HG03575 (cell line): ENCODE data around the gene EML2.
"Not testable (repeated sequence)": the region's sequence is repeated elsewhere in the genome, so short reads cannot be mapped to it uniquely, and the experiment has no call there.

Experiments used
- ATAC-seq: cut with Tn5 transposase; IDR thresholded peaks from one replicate; pipeline ENCODE4 v1.9.1; 2021; ENCODE audit not compliant: unreplicated experiment, insufficient number of reproducible peaks, low FRiP score; ENCODE audit errors: extremely low read depth

EML2 gene

GRCh38 chr19:45628219-45628618 is 11.0 kb downstream of the EML2 start:
- not testable (repeated sequence) for ATAC-seq

- ATAC-seq = no peak
Observed at GRCh38 chr19:45623984-45624383, 15.2 kb downstream of the EML2 start.

- ATAC-seq = no peak
Observed at GRCh38 chr19:45621976-45622503, 17.2 kb downstream of the EML2 start.

DNA sequence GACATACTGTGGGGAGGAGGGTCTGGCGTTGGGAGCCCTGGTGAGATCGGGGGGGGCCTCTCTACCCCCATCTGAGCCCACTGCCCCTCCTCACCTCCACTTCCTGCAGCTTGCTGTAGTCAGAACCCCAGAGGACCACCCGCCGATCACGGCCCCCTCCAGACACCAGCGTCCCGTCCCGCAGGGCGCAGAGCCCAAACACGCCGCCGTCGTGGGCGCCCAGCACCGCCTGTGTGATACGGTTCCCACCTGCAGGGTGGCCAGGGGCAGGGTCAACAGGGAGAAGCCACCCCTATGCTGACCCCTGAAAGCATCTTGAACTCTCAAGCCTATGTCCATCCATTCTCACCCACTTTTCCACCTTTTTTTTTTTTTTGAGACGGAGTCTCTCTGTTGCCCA is 17.8 kb downstream of the EML2 start:
- ATAC-seq = no peak

DNA sequence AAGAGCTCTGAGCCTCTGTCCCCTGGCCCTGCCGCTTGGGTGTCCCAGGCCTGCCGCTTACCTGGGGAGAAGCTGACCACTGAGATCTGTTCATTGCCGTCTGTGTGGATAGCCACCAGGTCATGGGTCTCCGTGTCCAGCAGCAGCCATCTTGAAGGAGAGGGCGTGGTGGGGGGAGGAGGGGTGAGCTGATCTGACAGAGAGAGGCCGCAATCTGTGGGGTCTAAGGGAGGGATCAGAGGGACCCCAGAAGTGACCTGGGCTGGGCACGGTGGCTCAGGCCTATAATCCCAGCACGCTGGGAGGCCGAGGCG is 22.5 kb downstream of the EML2 start:
- no peak for ATAC-seq

GRCh38 chr19:45615795-45616703 is 23.1 kb downstream of the EML2 start:
- no peak for ATAC-seq

- not testable (repeated sequence) for ATAC-seq
Observed at GRCh38 chr19:45615056-45615455, 24.1 kb downstream of the EML2 start.

GRCh38 chr19:45613926-45614725 is 25.1 kb downstream of the EML2 start:
- no peak for ATAC-seq

DNA sequence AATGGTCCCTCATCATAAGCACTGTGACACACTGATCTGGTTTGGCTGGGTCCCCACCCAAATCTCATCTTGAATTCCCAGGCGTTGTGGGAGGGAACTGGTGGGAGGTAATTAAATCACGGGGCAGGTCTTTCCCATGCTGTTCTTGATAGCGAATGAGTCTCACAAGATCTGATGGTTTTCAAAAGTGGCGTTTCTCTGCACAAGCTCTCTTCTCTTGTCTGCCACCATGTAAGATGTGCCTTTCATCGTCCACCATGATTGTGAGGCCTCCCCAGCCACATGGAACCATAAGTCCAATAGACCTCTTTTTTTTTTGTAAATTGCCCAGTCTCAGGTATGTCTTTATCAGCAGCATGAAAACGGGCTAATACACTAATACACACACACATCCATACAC is 30.2 kb downstream of the EML2 start:
- no peak for ATAC-seq

GRCh38 chr19:45607071-45608029 is 31.8 kb downstream of the EML2 start:
- ATAC-seq = no peak

DNA sequence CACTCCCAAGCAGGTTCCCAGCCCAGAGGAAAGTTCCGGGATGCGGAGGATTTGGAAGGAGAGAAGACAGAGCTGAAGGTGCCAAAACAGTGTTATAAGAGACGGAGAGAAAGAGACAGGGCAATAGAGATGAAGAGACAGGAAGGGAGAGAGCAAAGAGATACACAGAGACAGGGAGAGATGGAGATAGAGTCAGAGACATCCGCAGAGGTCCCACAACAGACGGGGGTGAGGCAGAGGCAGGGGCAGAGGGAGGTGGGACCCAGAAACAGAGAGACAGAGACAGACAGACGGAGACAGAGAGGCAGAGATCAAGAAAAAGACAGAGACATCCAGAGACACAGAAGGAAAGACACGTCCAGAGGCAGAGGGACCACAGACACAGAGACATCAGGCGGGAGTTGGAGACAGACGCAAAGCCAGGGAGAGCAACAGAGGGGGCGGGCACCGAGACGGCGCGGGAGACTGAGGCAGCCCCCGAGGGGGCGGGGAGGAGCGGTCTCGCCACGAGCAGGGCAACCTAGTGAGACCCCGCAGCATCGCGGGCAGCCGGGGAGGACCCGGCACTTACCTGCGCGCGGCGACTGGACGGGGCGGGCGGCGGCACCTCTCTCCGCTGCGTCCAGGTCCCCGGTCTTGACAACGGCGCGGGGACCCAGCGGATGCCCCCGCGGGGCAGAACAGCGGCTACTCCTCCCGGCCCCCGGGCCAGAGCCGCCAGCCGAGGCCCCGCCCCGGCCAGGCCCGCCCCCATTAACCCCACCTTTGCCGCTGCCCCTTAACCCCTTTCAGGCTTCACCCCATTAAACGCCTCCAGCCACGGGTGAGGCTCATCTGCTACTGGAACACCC is 37.4 kb downstream of the EML2 start, which contains the start of gene GPR4:
GPR4 (minus strand) TSS at position 689 of the 851 bp plus-strand sequence. CDS start 10,346 bp downstream, outside the sequence.
- no peak for ATAC-seq

DNA sequence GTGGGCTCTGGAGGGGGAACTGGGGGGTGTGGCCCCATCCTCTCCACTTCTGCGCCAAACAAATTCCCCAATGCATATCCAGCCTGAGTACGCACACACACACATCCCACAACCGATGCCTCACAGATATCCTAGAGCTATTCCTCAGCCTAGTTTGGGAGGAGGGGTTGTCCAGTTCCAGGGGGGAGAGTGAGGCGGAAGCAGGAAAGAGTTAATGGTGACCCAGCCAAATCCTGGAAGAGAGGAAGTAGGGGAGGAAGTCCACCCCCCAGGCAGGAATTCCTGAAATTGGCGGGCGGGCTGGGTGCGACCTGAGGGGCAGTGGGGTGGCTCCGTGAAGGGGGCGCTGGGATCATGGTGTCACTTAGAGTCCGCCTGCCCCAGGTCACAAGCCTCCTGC is 38.1 kb downstream of the EML2 start:
- ATAC-seq = no peak

DNA sequence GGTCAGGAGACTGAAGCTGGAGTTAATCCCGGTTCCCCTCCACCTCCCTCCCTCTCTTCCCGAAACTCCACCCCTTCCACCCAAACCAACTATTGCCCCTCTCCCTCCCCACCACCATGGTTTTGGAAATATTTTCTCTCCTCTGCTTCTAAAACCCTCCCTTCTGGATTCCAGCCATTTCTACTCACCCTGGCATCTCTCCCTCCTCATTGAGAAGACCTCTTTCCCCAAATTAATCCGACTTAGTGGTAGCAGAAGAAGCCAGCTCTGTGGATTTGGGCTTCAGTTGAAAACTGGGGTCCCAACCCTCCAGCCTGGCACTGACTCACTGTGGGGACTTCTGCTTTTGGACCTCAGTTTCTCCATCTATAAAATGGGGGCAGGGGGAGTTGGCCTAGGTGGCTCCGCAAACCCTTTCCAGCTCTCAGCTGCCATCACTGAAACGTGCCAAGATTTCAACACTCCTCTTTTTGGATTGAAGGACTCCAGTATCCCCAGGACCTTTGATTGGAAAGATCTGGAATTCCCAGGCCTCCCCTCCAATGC is 38.8 kb downstream of the EML2 start:
- ATAC-seq = no peak

- no peak for ATAC-seq
Observed at GRCh38 chr19:45599286-45599685, 39.9 kb downstream of the EML2 start.

DNA sequence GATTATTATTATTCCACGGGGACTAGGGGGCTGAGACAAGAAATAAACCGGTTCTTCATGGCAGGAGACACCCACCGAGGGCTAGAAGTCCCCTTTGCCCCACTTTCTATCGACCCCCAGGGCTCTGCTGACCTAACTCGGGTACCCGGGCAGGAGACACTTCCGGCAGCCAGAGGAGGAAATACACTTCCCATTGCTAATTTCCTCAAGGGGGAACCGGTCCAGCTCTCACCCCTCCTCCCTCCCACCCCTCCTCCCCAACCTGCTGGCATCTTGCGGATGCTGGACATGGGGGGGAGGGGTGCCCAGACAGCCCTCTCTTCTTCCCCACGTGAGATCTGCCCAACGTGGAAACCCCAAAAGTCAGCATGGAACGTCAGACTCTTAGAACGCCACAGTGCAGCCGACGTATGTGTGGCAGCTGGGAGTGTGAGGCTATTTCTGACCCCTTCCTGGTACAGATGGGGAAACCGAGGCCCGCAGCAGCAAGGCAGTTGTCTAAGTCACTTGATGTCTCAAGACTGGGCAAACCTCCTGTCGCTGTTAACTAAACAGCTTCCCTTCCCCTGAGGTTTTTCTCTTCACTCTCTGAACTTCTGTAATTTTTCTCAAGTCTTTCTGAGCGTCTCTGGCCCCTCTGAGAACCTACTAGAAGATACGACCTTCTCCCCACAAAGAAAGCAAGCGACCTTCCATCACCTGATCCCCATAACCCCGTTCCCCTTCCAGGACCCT is 40.8 kb downstream of the EML2 start:
- ATAC-seq = no peak

GRCh38 chr19:45597425-45598111 is 41.6 kb downstream of the EML2 start:
- no peak for ATAC-seq

- ATAC-seq = no peak
Observed at GRCh38 chr19:45595814-45596213, 43.4 kb downstream of the EML2 start.
